HCT116 (cell line): ENCODE data around the gene PPP2R3A. TPM values are rescaled to one million over a fixed set of nuclear protein-coding genes. Genes with fewer than 3 reads are reported as not detected.
A peak's percentile ranks its signal among the peaks of the same experiment; 100 is the strongest.

Source experiments
- ATAC-seq: fragments of 200-7000 bp; cut with Tn5 transposase; 2 replicates; pipeline ENCODE4 v1.9.1; 2020; ENCODE audit warnings: mild to moderate bottlenecking, moderate library complexity
- BruUV-seq: library from RNA; stranded (reverse); fragments of 400-500 nt; replicated peaks from 2 replicates; lab custom pipeline; 2021; lab: Mats Ljungman, UMichigan
- CTCF ChIA-PET: fragments of 300-600 bp; sonication (Branson Sonifier 250); formaldehyde crosslinking; loops from one replicate; lab custom pipeline; 2021; ENCODE audit warnings: antibody characterized with exemption; lab: Charles Lee
- POLR2A ChIA-PET: fragments of 300-600, 350-600 bp; sonication (Branson Sonifier 250); formaldehyde crosslinking; loops from one replicate; lab custom pipeline; 2021; ENCODE audit warnings: antibody characterized with exemption; lab: Charles Lee
- RAD21 ChIA-PET, 2 experiments: fragments of 300-600 bp; sonication (Branson Sonifier 250); formaldehyde crosslinking; loops; one replicate each; lab custom pipeline; 2023; ENCODE audit warnings: low total read pairs in 2 of 2; ENCODE audit not compliant: uncharacterized antibody in 2 of 2, unreplicated experiment in 2 of 2, low non-redundant PET in 1 of 2; lab: Charles Lee
- DNase-seq: peaks from one replicate; pipeline ENCODE4 v3.0.0-alpha.2; 2010; ENCODE audit warnings: low read depth, low spot score
- H2AFZ ChIP-seq: fragments of 200-600 bp; shearing (Covaris generic), sonication (generic); 2 replicates; pipeline ENCODE4 v1.6.1; 2017; ENCODE audit warnings: low read depth, mixed run types, mixed read lengths, antibody characterized with exemption, low read length; ENCODE audit not compliant: poor library complexity, severe bottlenecking
- H3K27ac ChIP-seq: 2 replicates; pipeline ENCODE4 v1.5.1; 2012; ENCODE audit warnings: low read depth, low read length
- H3K27me3 ChIP-seq: fragments of 200-600 bp; sonication (generic); 2 replicates; pipeline ENCODE4 v1.6.1; 2016; ENCODE audit warnings: mixed run types, low read length, mixed read lengths; ENCODE audit not compliant: insufficient read depth
- H3K36me3 ChIP-seq, 2 experiments: fragments of 200-500 bp in 1 of 2; fragments of 200-600 bp in 1 of 2; sonication (Bioruptor generic) in 1 of 2; sonication (generic) in 1 of 2; 2 replicates each; pipeline versions ENCODE4 v1.5.1 to v1.6.1; 2014 to 2016; ENCODE audit warnings: low read length in 2 of 2, inconsistent platforms in 1 of 2, mixed read lengths in 1 of 2, mixed run types in 1 of 2; ENCODE audit not compliant: insufficient read depth in 2 of 2, control insufficient read depth in 1 of 2
- H3K4me1 ChIP-seq, 2 experiments: fragments of 200-600 bp in 1 of 2; sonication (generic) in 1 of 2; 2 replicates each; pipeline versions ENCODE4 v1.5.1 to v1.6.1; 2012 to 2017; ENCODE audit warnings: low read length in 2 of 2, inconsistent platforms in 1 of 2, mild to moderate bottlenecking in 1 of 2, mixed read lengths in 1 of 2, mixed run types in 1 of 2, moderate library complexity in 1 of 2; ENCODE audit not compliant: insufficient read depth in 2 of 2, control insufficient read depth in 1 of 2
- H3K4me2 ChIP-seq: fragments of 200-600 bp; sonication (generic); 2 replicates; pipeline ENCODE4 v1.6.1; 2017; ENCODE audit warnings: mixed run types, low read length, mixed read lengths
- H3K4me3 ChIP-seq, 2 experiments: fragments of 200-600 bp in 1 of 2; sonication (generic) in 1 of 2; replicated peaks in 1 of 2; 2 replicates each; pipeline ENCODE4 v1.5.1; 2011 to 2016; ENCODE audit warnings: low read length in 2 of 2, control low read depth in 1 of 2, low read depth in 1 of 2, mild to moderate bottlenecking in 1 of 2, mixed read lengths in 1 of 2, mixed run types in 1 of 2
- H3K79me2 ChIP-seq: fragments of 200-600 bp; sonication (generic); 2 replicates; pipeline ENCODE4 v1.6.1; 2017; ENCODE audit warnings: mild to moderate bottlenecking, mixed run types, low read length, moderate library complexity, mixed read lengths; ENCODE audit not compliant: insufficient read depth
- H3K9ac ChIP-seq: fragments of 200-600 bp; sonication (generic); 2 replicates; pipeline ENCODE4 v1.6.1; 2016; ENCODE audit warnings: low read length, mixed read lengths
- H3K9me2 ChIP-seq: fragments of 200-600 bp; sonication (generic), shearing (Covaris generic); 2 replicates; pipeline ENCODE4 v1.6.1; 2017; ENCODE audit warnings: mixed run types, mild to moderate bottlenecking, moderate library complexity; ENCODE audit not compliant: insufficient read depth
- H3K9me3 ChIP-seq, 2 experiments: fragments of 200-500 bp in 1 of 2; fragments of 200-600 bp in 1 of 2; sonication (Bioruptor generic) in 1 of 2; sonication (generic) in 1 of 2; 2 replicates each; pipeline ENCODE4 v1.6.1; 2014 to 2017; ENCODE audit warnings: low read length in 2 of 2, mixed read lengths in 2 of 2, inconsistent platforms in 1 of 2, low read depth in 1 of 2, mild to moderate bottlenecking in 1 of 2, mixed run types in 1 of 2, moderate library complexity in 1 of 2; ENCODE audit not compliant: control insufficient read depth in 1 of 2, insufficient read depth in 1 of 2
- H4K20me1 ChIP-seq: fragments of 200-600 bp; sonication (generic), shearing (Covaris generic); 2 replicates; pipeline ENCODE4 v1.6.1; 2017; ENCODE audit warnings: mixed run types, mild to moderate bottlenecking, moderate library complexity; ENCODE audit not compliant: insufficient read depth
- ATF3 ChIP-seq: IDR thresholded peaks from 2 replicates; pipeline ENCODE4 v1.6.1; 2012
- CBX3 ChIP-seq: IDR thresholded peaks from 2 replicates; pipeline ENCODE4 v1.6.1; 2012; ENCODE audit warnings: low read depth
- CEBPB ChIP-seq: IDR thresholded peaks from 2 replicates; pipeline ENCODE4 v1.6.1; 2012; ENCODE audit warnings: low read depth
- CTCF ChIP-seq, 3 experiments: fragments of 200-600 bp in 1 of 3; sonication (generic) in 1 of 3; IDR thresholded peaks in 2 of 3; conservative IDR thresholded peaks in 1 of 3; 2 replicates each; pipeline ENCODE4 v1.5.1; 2012 to 2017; ENCODE audit warnings: low read depth in 2 of 3, low read length in 2 of 3, antibody characterized with exemption in 1 of 3, borderline replicate concordance in 1 of 3, control low read depth in 1 of 3, mild to moderate bottlenecking in 1 of 3, mixed read lengths in 1 of 3, mixed run types in 1 of 3, moderate library complexity in 1 of 3; ENCODE audit not compliant: insufficient read depth in 1 of 3
- EGR1 ChIP-seq: IDR thresholded peaks from 2 replicates; pipeline ENCODE4 v1.6.1; 2012; ENCODE audit warnings: low read depth
- EZH2phosphoT487 ChIP-seq: fragments of 200-600 bp; IDR thresholded peaks from 2 replicates; pipeline ENCODE4 v1.6.1; 2018; ENCODE audit warnings: antibody characterized with exemption, borderline replicate concordance
- FOSL1 ChIP-seq: IDR thresholded peaks from 2 replicates; pipeline ENCODE4 v1.6.1; 2012; ENCODE audit warnings: low read depth
- JUND ChIP-seq: IDR thresholded peaks from 2 replicates; pipeline ENCODE4 v1.6.1; 2012
- RAD21 ChIP-seq: IDR thresholded peaks from 2 replicates; pipeline ENCODE4 v1.6.1; 2012; ENCODE audit warnings: low read depth, mild to moderate bottlenecking
- SIN3A ChIP-seq: IDR thresholded peaks from 2 replicates; pipeline ENCODE4 v1.6.1; 2012; ENCODE audit warnings: low read depth
- YY1 ChIP-seq: IDR thresholded peaks from 2 replicates; pipeline ENCODE4 v1.6.1; 2011; ENCODE audit warnings: low read length, low read depth, moderate library complexity, mild to moderate bottlenecking; ENCODE audit not compliant: insufficient replicate concordance; ENCODE audit errors: extremely low read depth
- ZNF274 ChIP-seq: fragments of 200-500 bp; sonication (Bioruptor generic); IDR thresholded peaks from 2 replicates; pipeline ENCODE4 v1.6.1; 2014; ENCODE audit warnings: mild to moderate bottlenecking, low read depth, low read length, inconsistent platforms
- intact Hi-C: fragments of 100-400 bp; cut with micrococcal nuclease; formaldehyde crosslinking; loops from 2 replicates; pipeline ENCODE4 v1.10.0; 2022
- total RNA-seq: library from RNA; stranded (reverse); gene quantifications from one replicate; pipeline ENCODE4 v1.2.1, GENCODE V29; 2021; ENCODE audit not compliant: unreplicated experiment

The PPP2R3A gene
- total RNA-seq, 1 experiment from 2014 or later = 6.1 TPM

- BruUV-seq = no TSS peak
- H3K9me2 ChIP-seq = no peaks in the 10 kb centered on the region
- H2AFZ ChIP-seq = no peak overlapping the region
- H3K9ac ChIP-seq = no peak overlapping the region
- H3K27ac ChIP-seq = no peak overlapping the region; the same call in 1 of the 2 replicates
- RAD21 ChIA-PET = no interaction called here
- ATAC-seq = peak; percentile 34; the same call in 1 of the 2 replicates
- CTCF ChIA-PET = interaction anchor here (1.5 to 2.7 kb wide), 5 partner anchors 28 to 944 kb away, joined by 4 to 22 read pairs (median 5); partner anchors contain the start of gene STAG1
- peaks cover 10 to 19% of the 10 kb centered on the region in 2 experiments for H3K4me1 ChIP-seq
- no peaks in the 10 kb centered on the region for H3K27me3 ChIP-seq
- POLR2A ChIA-PET = no interaction called here
- no peaks in the 10 kb centered on the region for H3K9me3 ChIP-seq
- intact Hi-C loops = loop anchor here (10.0 kb wide), 3 partner anchors 1624 to 1904 kb away; no protein-coding TSS in a partner anchor
- H3K4me2 ChIP-seq = peak overlapping the region; percentile 31; the same call in 1 of the 2 replicates
- no peak for DNase-seq
- H3K79me2 ChIP-seq = no peaks in the 10 kb centered on the region
- no peaks in the 10 kb centered on the region for H4K20me1 ChIP-seq
- no peaks in the 10 kb centered on the region for H3K36me3 ChIP-seq
- TF ChIP-seq JUND = no peak
- TF ChIP-seq CBX3 = no peak
- TF ChIP-seq FOSL1 = no peak
- TF ChIP-seq SIN3A = no peak
- no peak for TF ChIP-seq EGR1
- H3K4me3 ChIP-seq = no peak overlapping the region
Measured at GRCh38 chr3:136070334-136070733, 104.8 kb downstream of the PPP2R3A start.

GRCh38 chr3:136070953-136071949 lies 105.7 kb downstream of the PPP2R3A start:
- Histone ChIP-seq H3K4me3 (no peak overlapping the region), H3K9me3 (no peaks in the 10 kb centered on the region), H2AFZ (no peak overlapping the region), H3K36me3 (no peaks in the 10 kb centered on the region), H4K20me1 (no peaks in the 10 kb centered on the region), H3K4me1 (peaks cover 10 to 19% of the 10 kb centered on the region in 2 experiments), H3K9ac (no peak overlapping the region), H3K4me2 (peak overlapping the region; percentile 31; the same call in 1 of the 2 replicates), H3K79me2 (no peaks in the 10 kb centered on the region), H3K27me3 (no peaks in the 10 kb centered on the region), H3K9me2 (no peaks in the 10 kb centered on the region), H3K27ac (no peak overlapping the region; the same call in 1 of the 2 replicates)
- no TSS peak for BruUV-seq
- intact Hi-C loops = loop anchor here (10.0 kb wide), 3 partner anchors 1624 to 1904 kb away; no protein-coding TSS in a partner anchor
- ChIA-PET CTCF (interaction anchor here (1.3 to 2.7 kb wide), 6 partner anchors 28 to 943 kb away, joined by 4 to 22 read pairs (median 4); partner anchors contain the start of gene STAG1), POLR2A (no interaction called here), RAD21 (interaction anchor here in 1 of 2 experiments (1.4 kb wide), 1 partner anchor 681 kb away, joined by 3 read pairs; the partner anchor contains the start of gene STAG1)
- DNase-seq (no peak), ATAC-seq (peak; percentile 73)
- TF ChIP-seq RAD21 = peak; percentile 51; the same call in 1 of the 2 replicates
- no peak for TF ChIP-seq YY1
- no peak for TF ChIP-seq CEBPB
- no peak for TF ChIP-seq EGR1
- no peak for TF ChIP-seq ATF3
- TF ChIP-seq CTCF (IDR thresholded peaks at IDR 0.05 in 2 of 3, conservative IDR thresholded peaks at IDR 0.05 in 1 of 3; ENCODE audit: borderline replicate concordance in 1 of 3, insufficient read depth in 1 of 3, low read depth in 2 of 3, low read length in 2 of 3) = peak in 2 of 3 experiments; percentile 18 to 46; a peak in 3 of 6 replicates
- TF ChIP-seq EZH2phosphoT487 = no peak
- no peak for TF ChIP-seq ZNF274
